Myocyte (in vitro differentiated cells): ENCODE results near the gene FTO. TPM values are rescaled to one million over a fixed set of nuclear protein-coding genes. Genes with fewer than 3 reads are reported as not detected.

Experiments
- DNase-seq: peaks from one replicate; pipeline ENCODE4 v3.0.0-alpha.2; 2012; ENCODE audit warnings: low read depth
- total RNA-seq: library from RNA; depleted of rRNA; stranded (reverse); fragments of >200 nt; gene quantifications from 2 replicates; pipeline ENCODE4 v1.2.3, GENCODE V29; 2014

Gene FTO
- total RNA-seq, 1 donor from 2014 or later: 121 TPM

DNA sequence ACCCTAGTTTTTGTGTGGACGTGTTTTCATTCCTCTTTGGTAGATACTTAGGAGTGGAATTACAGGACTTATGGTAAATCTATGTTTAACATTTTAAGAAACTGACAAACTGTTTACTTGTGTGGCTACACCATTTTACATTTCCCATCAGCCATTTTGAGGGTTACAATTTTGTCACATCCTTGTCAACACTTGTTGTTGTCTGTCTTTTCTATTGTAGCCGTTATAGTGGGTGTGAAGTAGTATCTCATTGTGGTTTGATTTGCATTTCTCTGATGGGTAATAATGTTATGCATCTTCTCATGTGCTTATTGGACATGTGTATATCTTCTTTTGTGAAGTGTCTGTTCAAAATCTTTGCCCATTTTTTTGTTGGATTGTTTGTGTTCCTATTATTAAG lies 4.5 kb downstream of the FTO start:
- DNase-seq: no peak

DNA sequence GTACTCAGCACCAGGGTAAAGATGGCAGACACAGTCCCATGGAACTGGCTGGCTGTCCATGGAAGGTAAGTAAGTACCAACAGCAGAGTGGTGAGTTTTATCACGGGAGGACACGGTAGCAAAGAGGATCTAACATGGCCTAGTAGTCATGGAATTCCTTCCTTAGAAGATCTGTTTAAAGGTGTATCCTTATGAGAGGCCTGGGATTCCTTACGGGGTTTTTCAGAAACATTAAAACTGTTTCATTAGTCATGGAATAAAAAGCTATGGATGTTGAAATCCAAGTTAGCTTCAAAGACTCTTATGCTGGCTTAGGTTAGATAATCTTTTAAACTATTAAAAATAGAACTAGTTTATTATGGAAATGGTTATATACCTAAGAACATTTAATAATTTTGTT lies 7.4 kb downstream of the FTO start:
- no peak for DNase-seq

DNA sequence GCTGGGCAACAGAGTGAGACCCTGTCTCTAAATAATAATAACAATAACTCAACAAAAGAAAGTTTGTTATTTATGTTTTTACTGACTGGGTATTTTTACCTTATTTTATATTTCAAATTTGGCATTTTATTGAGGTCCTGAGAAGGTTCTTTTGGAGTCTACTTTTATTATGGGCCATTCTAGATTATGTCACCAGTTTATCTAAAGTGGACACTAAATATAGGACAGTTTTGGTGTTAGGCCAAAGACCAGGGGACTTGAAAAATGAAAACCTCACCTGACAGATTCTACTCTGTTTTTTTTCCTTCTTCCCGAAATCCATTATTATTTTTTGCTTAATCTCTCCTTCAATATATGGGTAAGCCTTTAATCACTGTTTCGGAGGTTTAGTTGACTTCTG lies 8.1 kb downstream of the FTO start:
- DNase-seq: no peak

DNA sequence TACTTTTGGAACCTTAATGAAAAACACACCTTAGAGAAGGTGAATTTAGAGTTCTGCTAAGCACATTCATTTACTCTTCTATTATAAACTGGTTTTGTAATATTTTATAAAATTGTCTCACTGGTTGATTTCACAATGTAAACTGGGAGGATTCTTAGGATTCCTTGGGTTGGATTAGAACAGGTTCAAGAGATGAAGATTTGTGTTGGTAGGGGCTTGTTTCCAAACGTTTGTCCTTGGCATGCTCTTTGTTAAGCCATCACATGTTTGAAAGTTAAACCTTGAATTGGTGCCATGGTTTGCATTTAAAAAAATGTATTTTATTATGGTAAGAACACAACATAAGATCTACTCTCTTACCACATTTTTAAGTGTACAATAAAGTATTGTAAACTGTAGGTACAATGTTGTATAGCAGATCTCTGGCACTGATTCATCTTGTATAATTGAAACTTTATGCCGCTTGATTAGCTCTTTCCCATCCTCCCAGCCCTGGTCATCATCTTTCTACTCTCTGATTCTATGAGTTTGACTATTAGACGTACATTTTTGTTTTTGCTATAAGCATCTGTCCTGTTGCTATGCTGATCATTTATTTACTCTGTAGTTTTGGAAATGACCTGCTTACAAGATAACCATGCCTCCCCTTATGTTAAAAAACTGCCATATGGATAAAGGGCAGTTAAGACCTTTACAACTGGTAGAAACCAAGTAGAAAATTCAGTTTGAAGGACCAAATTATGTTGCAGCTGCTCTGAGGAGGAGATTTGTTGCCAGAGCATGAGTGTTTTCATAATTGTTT lies 9.6 kb downstream of the FTO start:
- no peak for DNase-seq

DNA sequence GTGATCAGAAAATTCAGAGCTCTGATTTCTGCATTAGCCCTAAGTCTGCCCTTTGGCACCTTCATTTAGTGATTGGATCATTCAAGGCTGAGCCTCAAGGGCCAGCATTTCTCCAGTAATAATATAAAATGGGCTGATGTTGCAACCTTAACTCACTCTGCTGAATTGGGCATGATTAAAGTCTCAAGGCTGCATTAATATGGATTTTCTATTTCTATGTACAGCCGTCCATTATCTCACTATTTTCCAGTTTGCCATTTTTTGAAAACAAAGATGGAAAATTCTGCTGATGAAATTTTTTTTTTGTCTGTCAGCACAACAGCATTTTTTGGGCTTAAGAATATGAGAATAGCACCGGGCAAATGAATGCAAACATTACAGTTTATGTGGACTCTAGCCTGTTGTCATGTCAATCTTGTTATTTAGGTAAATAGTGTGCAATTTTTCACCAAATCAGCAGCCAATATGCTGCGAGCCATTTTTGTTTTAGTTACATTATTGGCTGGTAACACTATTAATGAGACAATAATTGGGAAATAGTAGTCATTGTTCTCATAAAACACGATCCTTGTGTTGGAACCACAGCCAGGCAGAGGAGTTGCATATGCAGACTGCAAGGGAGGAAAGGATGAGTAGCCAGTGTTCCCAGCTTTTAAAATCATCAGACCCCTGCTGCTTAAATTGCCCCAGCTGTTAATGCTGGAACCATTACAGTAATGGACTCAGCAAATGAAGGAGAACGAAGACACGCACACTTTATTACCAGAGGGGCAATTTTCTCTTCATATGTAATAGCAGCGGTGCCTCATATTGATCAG lies 10.5 kb downstream of the FTO start:
- peak; percentile 45 for DNase-seq

DNA sequence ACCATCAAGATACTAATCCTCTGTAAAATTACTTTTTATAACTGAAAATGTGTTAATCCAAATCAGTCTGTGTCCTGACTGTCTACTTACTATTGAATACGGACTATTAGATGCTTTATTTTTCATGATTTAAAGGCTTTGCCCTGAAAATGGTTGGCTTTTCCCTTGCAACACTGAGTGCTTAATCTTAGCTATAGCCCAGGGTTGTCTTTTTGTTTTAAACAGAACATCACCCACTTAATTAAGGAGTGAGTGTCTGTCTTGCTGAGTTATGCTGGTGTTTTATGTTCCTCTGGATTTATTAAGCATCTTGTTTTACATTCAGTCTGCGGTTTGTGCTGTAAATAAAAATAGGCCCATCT lies 11.0 kb downstream of the FTO start:
- DNase-seq: no peak

DNA sequence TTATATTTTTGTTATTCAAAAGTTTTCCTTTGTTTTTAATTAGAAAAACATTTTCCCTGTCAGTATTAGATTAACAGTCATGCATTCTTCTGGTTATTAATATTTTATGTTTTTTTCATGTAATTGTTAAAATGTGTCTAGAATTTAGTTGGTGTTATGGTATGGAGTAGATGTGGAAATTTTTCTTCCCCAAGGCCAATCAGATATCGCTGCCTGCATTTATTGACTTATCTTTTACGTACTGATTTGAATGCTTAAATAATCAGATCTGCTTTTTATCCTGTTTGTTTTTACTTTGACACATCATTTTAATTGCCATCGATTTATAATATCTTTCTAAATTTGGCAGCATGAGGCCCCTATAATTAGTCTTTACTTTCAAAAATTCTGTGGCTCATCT lies 13.6 kb downstream of the FTO start:
- no peak for DNase-seq

DNA sequence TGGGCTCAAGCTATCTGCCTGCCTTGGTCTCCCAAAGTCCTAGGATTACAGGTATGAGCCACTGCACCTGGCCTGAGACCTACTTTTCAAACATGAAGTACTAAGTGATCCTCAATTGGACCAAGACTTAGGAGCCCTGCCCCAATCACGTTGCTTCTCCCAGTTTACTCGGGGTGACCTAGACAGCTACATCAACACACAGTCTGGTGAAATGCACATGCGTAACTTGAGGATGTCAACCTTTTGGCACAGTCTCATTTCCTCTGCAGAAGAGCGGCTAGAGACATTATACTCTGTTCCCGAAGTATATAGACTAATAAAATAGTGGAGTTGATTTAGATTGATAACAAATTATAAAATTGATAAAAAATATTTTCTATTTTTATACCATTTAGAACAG lies 17.1 kb downstream of the FTO start:
- no peak for DNase-seq

DNA sequence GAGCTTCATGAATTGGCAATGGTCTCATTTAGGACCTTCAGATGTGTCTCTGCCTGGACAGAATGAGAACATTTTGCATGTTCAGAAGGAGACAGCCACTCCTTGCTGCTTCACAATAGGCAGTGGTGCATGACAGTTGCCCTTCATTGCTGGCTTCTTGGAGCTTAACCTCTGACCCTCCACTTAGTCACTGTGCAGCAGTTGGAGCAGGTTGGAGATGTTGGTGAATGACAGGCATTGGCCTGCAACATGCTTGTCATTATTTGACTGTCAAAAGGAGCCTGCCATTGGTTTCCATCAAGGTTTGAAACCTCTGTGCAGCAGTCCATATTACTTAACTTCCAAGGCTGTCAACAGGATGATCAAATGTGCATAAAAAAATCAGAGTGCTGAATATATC lies 22.7 kb downstream of the FTO start:
- DNase-seq: peak; percentile 75

DNA sequence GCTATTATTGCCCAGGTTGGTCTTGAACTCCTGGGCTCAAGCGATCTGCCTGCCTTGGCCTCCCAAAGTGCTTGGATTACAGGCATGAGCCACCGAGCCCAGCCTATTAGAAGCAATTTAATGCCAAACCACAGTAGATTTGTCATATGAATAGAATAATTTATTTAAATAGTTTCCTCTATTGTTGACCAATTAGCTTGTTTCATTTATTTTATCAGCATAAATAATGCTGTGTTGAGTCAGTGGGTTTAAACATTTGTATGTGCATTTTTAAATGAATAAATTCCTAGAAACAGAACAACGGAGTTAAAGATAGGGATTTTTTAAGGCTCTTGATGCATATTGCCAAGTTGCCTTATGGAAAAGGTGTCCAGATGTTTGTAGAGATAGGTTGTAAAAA lies 26.7 kb downstream of the FTO start:
- no peak for DNase-seq

DNA sequence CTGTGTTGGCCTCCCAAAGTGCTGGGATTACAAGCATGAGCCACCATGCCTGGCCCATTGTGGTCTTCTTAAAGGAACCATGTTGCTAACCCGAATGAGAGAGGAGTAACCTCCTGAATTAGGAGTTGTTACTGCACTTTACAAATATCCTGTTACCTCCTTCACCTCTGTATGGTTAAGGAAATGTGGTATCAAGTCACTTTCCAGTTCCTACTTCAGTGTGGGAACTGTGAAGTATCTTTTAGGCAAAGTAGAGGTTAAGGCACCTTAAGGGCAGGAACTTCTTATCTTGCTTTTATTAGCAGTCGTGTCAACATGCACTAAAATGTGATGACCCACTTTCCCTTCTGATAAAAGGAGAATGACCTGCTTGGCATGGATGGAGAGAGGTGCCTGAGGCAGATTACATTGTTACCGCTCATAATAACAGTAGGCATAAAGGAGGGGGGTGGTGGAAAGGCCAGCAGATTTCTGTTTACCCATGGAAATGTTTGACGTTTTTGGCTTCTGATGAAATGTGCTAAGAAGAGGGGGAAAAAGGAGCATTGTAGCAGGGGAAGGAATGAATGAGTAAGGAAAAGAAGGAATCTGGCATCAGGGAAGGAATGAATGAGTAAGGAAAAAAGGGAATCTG lies 28.5 kb downstream of the FTO start:
- DNase-seq: no peak

DNA sequence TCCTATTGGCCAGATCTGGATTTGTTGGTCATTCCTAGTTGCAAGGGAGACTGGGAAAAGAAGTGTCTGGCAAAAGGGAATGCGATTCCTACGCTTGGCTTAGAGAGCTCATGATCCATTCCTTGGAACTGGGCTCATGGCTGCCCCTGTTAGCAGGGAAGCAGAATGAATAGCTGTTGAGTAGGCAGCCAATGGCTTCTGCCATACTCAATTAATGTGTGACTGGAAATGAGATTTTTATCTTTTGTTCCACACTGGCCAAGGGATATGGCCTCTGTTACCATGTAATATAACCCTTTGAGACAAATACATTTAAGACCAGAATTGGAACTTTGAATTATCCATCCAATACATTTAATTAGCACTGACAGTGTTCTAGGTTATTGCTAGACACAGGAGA lies 31.0 kb downstream of the FTO start:
- no peak for DNase-seq

DNA sequence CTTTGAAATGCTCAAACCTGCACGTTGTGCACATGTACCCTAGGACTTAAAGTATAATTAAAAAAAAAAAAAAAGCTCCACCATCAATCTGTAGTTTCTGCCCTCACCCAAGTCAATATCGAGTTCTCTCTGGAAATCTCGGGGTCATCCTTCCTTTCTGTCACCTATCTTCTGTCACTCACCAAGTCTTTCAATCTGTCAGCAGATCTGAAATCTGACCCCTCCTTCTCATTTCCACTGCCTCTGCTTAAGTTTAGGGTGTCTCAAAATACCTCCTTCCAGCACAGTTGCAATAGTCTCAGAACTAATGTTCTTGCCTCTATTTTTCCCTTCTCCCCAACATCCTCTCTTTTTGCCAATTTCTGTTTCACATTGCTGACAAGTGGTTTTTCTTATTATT lies 32.3 kb downstream of the FTO start:
- no peak for DNase-seq

DNA sequence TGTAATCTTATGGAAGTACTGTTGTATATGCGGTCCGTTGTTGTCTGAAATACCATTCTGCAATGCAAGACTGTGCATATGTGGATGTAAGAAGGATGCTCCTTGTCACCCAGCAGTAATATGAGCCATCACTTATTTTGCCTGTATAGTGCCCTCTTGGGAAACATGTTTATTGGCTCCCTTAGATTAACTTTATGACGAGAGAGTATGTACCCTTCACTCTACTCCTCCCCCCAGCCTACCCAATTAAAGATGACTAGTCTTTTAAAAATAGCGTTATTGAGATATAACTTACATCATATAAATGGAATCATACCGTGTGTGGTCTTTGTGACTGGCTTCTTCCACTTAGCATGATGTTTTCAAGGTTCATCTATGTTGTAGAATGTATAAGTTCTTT lies 33.6 kb downstream of the FTO start:
- DNase-seq: no peak

DNA sequence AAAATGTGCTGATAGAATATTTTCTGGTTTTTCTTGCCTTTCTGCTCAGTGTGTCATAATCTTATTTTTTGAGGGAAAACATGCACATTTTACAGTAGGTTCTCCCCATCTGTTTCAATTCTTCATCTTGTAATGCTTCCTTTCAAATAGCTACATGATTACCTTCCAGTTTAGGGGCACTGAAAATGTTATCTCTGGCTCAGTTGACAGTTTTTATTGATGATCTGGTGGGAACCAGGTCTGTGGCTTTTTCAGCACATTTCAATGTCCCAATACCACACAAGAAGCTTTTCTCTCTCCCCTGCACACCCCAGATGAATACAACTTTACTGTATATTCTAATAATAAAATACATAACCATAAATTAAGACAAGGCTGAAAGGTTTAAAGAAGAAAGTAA lies 36.5 kb downstream of the FTO start:
- DNase-seq: no peak

DNA sequence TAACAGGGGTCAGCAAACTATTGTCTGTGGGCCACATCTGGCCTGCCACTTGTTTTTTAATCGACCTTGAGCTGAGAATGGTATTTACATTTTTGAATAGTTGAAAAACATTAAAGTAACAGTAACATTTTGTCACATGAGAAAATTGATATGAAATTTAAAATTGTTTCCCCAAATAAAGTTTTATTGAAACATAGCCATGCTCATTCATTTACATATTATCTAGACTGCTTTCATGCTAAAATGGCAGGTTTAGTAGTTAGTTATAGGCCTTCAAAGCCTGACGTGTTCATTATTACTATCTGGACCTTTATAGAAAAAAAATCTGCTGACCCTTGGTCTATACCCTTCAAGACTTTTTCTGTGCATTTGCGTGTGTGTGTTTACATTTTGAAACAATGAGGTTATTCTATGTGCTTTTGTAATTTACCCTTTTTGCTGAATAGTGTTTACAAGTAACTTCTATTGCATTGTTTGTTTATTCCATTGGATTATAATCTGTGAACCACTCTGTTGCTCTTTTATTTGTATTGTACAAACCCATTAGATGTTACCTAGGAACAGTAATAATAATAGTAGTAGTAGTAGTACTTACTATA lies 37.1 kb downstream of the FTO start:
- DNase-seq: no peak

DNA sequence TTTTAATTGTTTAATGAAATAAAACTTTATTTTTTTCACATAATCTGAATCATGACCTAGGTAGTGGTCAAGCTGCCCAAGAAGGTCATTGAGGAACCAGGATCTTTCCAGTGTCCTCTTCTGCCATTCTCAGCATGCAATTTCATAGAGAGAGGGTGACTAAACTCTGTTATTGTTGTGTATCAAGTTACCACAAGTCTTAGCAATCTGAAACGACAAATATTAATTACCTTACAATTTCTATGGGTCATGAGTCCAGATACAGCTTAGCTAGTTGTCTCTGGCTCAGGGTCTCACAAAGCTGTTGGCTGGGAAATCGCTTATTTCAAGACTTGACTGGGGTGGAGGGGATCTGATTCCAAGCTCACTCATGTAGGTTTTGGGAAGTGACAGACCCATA lies 37.6 kb downstream of the FTO start:
- no peak for DNase-seq

DNA sequence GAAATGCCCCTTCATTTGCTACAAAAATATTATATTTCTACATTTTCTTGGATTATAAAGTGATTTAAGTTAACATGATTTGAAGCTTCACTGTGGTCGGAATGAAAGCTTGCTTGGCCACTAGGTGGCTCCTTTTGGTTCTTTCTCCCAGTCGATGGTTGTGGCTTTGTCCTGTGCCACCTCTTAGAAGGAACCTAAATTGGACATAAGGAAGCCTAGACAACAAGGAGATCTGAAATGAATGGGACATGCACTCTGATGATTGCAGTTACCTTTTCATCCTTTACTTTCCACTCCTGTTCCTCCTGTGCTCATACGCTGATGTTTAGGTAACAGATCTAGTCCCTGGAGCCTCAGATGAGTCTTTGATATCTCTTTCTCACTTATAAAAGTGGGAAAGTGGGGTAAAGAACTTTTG lies 39.2 kb downstream of the FTO start:
- DNase-seq: peak; percentile 29

DNA sequence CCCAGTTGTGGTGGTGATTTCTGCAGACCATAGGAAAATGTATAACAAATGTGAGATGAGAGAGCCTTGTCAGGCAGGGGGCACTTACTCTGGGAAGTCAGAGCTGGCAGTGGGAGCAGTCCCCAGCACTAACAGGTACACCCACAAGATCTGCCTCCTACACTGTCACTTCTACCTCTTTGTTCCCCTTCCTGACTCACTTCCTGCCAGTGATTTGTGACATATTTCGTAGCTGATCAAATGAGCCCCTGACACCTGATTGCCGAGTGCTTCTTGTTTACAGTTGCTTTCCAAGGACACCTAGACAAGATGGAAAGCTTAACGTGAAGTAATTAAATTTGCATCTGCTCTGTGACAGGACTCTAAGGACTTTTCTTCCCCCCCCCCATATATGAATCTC lies 40.5 kb downstream of the FTO start:
- no peak for DNase-seq

DNA sequence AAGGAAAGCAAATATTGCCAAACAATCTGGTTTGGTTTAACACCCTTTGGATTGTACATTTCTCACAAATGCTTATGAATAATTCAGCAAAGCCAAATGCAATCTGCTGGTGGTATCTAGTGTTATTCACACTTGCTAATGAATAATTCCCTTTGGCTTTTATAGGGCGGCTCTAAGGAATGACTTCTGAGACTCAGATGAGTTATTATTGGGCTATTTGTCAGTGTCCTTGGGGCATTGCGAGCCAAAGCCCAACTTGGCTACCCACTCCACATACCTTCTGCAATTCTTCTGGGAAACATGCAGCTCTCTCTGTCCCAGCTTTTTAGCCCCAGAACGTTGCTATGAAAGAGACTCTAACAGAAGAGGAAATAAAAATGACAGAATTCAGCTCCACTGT lies 41.1 kb downstream of the FTO start:
- peak; percentile 68 for DNase-seq

DNA sequence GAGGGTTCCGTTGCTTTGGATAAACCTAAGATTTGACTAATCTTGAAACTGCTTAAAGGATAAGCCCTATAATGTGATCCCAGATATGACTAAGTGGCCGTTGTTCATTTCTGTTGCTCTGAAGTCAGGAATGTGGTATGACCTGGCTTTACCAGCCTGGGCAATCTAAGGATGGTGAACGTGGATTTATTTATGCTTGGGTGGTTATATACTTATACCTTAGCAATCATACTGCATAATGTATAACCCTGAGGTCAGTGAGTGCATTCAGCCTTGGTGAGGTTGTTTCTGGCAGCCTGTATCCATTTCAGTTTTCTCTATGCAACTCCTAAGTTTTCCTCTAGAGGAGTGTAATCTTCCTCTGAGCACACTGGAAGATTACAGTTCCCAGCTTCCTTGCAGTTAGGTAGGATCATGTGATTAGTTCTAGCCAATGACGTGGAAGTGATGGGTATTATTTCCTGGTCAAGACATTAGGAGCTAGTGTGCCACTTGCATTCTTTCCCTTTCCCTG lies 41.9 kb downstream of the FTO start:
- DNase-seq: peak; percentile 58

DNA sequence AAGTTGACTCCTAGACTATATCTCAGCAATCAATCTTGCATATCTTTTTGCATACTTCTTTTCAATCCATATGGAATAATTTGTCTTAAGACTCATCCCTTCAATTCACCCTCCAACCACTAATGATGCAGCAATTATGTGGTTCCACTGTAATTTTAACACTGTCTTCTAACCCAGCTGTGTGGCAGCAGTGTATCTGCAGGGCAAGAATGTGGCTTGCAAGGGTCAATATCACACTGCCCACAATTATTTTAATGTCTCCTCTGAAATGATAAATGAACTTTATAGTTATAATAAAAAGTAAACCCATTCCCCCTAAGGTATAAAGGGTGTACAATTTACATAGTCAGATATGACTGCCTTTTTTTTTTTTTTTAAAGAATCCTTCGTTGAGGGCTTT lies 48.6 kb downstream of the FTO start:
- DNase-seq: peak; percentile 45
